GM18517 (cell line): ENCODE results near the gene GSTP1.
"Not testable (repeated sequence)": the region's sequence is repeated elsewhere in the genome, so short reads cannot be mapped to it uniquely, and the experiment has no call there.

Source experiments
- ATAC-seq: cut with Tn5 transposase; IDR thresholded peaks from one replicate; pipeline ENCODE4 v1.9.1; 2021; ENCODE audit warnings: mild to moderate bottlenecking, moderate library complexity; ENCODE audit not compliant: unreplicated experiment

GSTP1 gene

GRCh38 chr11:67594480-67594879 is 10.9 kb downstream of the GSTP1 start:
- no peak for ATAC-seq

- no peak for ATAC-seq
Measured at GRCh38 chr11:67596753-67597300, 13.2 kb downstream of the GSTP1 start.

- ATAC-seq, result not testable (repeated sequence)
Measured at GRCh38 chr11:67597458-67597857, 13.8 kb downstream of the GSTP1 start.

- not testable (repeated sequence) for ATAC-seq
Measured at GRCh38 chr11:67597963-67598362, 14.4 kb downstream of the GSTP1 start.

- ATAC-seq, result no peak
Measured at GRCh38 chr11:67599149-67599548, 15.5 kb downstream of the GSTP1 start.

GRCh38 chr11:67600324-67601029 is 16.9 kb downstream of the GSTP1 start:
- ATAC-seq, result peak; percentile 77

GRCh38 chr11:67601098-67601497 is 17.5 kb downstream of the GSTP1 start:
- no peak for ATAC-seq

GRCh38 chr11:67604119-67604518 is 20.5 kb downstream of the GSTP1 start:
- ATAC-seq, result not testable (repeated sequence)

- no peak for ATAC-seq
Measured at GRCh38 chr11:67604815-67605214, 21.2 kb downstream of the GSTP1 start.

- ATAC-seq, result no peak
Measured at GRCh38 chr11:67605231-67606011, 21.8 kb downstream of the GSTP1 start.

GRCh38 chr11:67606093-67606491 is 22.5 kb downstream of the GSTP1 start:
- no peak for ATAC-seq

GRCh38 chr11:67606492-67607295 is 23.1 kb downstream of the GSTP1 start, which contains the start of gene NDUFV1:
TSS of gene NDUFV1 (plus strand) at chr11:67606936. CDS start at chr11:67607005, 69 bp downstream.
- peak; percentile 93 for ATAC-seq

GRCh38 chr11:67607507-67607906 is 23.9 kb downstream of the GSTP1 start:
- no peak for ATAC-seq

GRCh38 chr11:67608486-67608885 is 24.9 kb downstream of the GSTP1 start:
- no peak for ATAC-seq

- ATAC-seq, result no peak
Measured at GRCh38 chr11:67609316-67609715, 25.7 kb downstream of the GSTP1 start.

GRCh38 chr11:67610302-67610868 is 26.8 kb downstream of the GSTP1 start:
- no peak for ATAC-seq

- ATAC-seq, result no peak
Measured at GRCh38 chr11:67611165-67611564, 27.6 kb downstream of the GSTP1 start.

- no peak for ATAC-seq
Measured at GRCh38 chr11:67611704-67612587, 28.3 kb downstream of the GSTP1 start.

GRCh38 chr11:67612751-67613150 is 29.1 kb downstream of the GSTP1 start:
- no peak for ATAC-seq
